ENCODE measurements around the gene UNC79. TPM values are rescaled to one million over a fixed set of nuclear protein-coding genes. Genes with fewer than 3 reads are reported as not detected.

Gene UNC79
- total and polyA plus RNA-seq, 11 donors: 0.04 to 0.58 (median 0.42) TPM

- Histone ChIP-seq H3K4me3 (no peak overlapping the region), H3K27me3 (no peaks in the 10 kb centered on the region), H3K9me3 (peaks cover 0 to 9% (median 0%) of the 10 kb centered on the region in 12 donors), H3K36me3 (no peaks in the 10 kb centered on the region), H3K27ac (no peak overlapping the region), H3K4me1 (no peaks in the 10 kb centered on the region)
- intact Hi-C loops (cut with DNase I): no loop called here
- DNase-seq (no peak), ATAC-seq (no peak)
- TF ChIP-seq, protein P1, sequence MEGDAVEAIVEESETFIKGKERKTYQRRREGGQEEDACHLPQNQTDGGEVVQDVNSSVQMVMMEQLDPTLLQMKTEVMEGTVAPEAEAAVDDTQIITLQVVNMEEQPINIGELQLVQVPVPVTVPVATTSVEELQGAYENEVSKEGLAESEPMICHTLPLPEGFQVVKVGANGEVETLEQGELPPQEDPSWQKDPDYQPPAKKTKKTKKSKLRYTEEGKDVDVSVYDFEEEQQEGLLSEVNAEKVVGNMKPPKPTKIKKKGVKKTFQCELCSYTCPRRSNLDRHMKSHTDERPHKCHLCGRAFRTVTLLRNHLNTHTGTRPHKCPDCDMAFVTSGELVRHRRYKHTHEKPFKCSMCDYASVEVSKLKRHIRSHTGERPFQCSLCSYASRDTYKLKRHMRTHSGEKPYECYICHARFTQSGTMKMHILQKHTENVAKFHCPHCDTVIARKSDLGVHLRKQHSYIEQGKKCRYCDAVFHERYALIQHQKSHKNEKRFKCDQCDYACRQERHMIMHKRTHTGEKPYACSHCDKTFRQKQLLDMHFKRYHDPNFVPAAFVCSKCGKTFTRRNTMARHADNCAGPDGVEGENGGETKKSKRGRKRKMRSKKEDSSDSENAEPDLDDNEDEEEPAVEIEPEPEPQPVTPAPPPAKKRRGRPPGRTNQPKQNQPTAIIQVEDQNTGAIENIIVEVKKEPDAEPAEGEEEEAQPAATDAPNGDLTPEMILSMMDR (IDR thresholded peaks at IDR 0.05): no peak
- TF ChIP-seq POLR2A (IDR thresholded peaks at IDR 0.05): no peak
These were observed 175.4 kb downstream of the UNC79 start for GRCh38 chr14:93606091-93606490.

GRCh38 chr14:93619176-93619793 is 188.5 kb downstream of the UNC79 start:
- WGBS, 4 donors: 42 to 46% (median 44%) methylated on average over 7 of the region's 7 CpGs
- ATAC-seq (no peak), DNase-seq (peak in 2 of 5 donors; percentile 29 to 34)
- Histone ChIP-seq H3K27me3 (peaks cover 0 to 5% (median 0%) of the 10 kb centered on the region in 9 donors), H3K4me1 (no peaks in the 10 kb centered on the region), H3K4me3 (no peak overlapping the region), H3K27ac (no peak overlapping the region), H3K36me3 (no peaks in the 10 kb centered on the region), H3K9me3 (no peaks in the 10 kb centered on the region)
- intact Hi-C loops (cut with DNase I): loop anchor here in 6 of 10 donors (10.0 kb wide), 4 partner anchors 384 to 414 kb away; partner anchors contain the start of genes GON7 (in 2 of the 6) and UBR7 (in 2 of the 6)
- no peak for TF ChIP-seq POLR2A (IDR thresholded peaks at IDR 0.05)
- TF ChIP-seq, protein P1 (IDR thresholded peaks at IDR 0.05): peak; percentile 32 to 71 (median 53)

DNA sequence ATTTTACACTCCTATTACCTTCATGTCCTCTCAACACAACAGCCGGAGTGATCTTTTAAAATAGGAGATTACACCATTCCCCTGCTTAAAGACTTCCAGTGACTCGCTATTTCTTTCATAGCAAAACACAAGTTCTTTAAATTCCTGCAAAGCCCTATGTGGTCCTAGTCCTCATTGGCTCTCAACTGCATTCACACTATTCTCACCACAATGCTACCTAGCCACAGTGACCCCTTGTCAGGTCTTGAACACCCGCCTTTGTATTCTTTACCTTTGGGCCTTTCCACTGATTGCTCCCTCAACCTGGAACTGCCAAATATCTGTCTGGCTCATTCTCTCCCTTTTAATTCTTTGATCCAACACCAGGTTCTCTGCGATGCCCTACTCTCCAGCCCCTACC is 197.3 kb downstream of the UNC79 start:
- Histone ChIP-seq H3K27me3 (peaks cover 0 to 10% (median 0%) of the 10 kb centered on the region in 9 donors), H3K4me3 (no peak overlapping the region), H3K36me3 (no peaks in the 10 kb centered on the region), H3K9me3 (no peaks in the 10 kb centered on the region), H3K27ac (no peak overlapping the region), H3K4me1 (no peaks in the 10 kb centered on the region)
- DNase-seq: no peak
- TF ChIP-seq, protein P1 (IDR thresholded peaks at IDR 0.05): no peak
- no peak for TF ChIP-seq POLR2A (IDR thresholded peaks at IDR 0.05)
- intact Hi-C loops (cut with DNase I): loop anchor here in 2 of 10 donors (10.0 kb wide), 1 partner anchor 393 kb away; no protein-coding TSS in a partner anchor
- 84 to 87% (median 85%) methylated on average over 4 of the region's 4 CpGs for WGBS, 4 donors
- ATAC-seq: no peak

- Histone ChIP-seq H3K4me3 (no peak overlapping the region), H3K27ac (no peak overlapping the region), H3K9me3 (no peaks in the 10 kb centered on the region), H3K36me3 (no peaks in the 10 kb centered on the region), H3K27me3 (peaks cover 0 to 8% (median 0%) of the 10 kb centered on the region in 9 donors), H3K4me1 (no peaks in the 10 kb centered on the region)
- TF ChIP-seq POLR2A (IDR thresholded peaks at IDR 0.05): no peak
- TF ChIP-seq, protein P1 (IDR thresholded peaks at IDR 0.05): no peak
- intact Hi-C loops (cut with DNase I): loop anchor here in 2 of 10 donors (10.0 kb wide), 1 partner anchor 395 kb away; no protein-coding TSS in a partner anchor
- no peak for DNase-seq
- ATAC-seq: no peak
These were observed 198.9 kb downstream of the UNC79 start for GRCh38 chr14:93629643-93630042.

Data from heart left ventricle (tissue), 16 donors.